GM10847 (cell line): Measurements from ENCODE around the gene SREBF1.

Source experiments
- POLR2A ChIP-seq: IDR thresholded peaks from 2 replicates; pipeline ENCODE4 v1.6.1; 2011; ENCODE audit not compliant: insufficient read length; ENCODE audit errors: extremely low read depth

Gene SREBF1

DNA sequence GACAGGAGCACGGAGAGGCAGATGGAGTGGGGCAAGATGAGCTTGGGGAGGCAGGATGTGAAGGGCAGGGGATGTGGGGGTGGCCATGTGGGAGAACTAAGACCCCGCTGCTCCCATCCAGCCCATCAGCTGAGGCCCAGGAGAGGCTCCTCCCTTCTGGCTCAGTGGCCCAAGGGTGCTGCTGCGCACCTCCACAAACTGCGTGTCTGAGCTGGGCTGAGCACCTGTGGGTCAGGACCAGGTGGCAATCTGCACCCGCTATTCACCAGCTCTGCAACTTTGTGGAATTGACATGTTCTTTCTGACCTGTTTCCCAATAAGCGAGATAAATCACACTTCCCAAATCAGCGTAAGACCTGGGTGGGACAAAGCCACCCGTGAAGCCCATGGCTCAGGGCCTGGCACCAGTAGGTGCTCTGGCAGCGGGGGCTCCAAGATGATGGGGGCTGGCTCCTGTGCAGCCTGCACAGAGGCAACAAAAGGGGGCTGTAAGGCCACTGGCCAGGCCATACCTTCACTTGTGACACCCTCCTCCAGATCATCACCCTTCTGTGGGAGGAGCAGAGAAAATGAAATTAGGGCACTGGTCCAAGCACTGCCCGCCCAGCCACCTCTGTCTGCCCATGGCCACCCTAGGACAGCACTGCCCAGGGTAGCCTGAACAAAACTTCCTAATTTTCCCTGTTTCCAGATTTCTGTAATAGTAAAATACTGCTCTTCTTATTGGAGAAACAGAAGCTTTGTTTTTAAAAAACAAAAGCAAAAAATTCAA, 11.7 kb upstream of the SREBF1 start:
- no peak for TF ChIP-seq POLR2A

DNA sequence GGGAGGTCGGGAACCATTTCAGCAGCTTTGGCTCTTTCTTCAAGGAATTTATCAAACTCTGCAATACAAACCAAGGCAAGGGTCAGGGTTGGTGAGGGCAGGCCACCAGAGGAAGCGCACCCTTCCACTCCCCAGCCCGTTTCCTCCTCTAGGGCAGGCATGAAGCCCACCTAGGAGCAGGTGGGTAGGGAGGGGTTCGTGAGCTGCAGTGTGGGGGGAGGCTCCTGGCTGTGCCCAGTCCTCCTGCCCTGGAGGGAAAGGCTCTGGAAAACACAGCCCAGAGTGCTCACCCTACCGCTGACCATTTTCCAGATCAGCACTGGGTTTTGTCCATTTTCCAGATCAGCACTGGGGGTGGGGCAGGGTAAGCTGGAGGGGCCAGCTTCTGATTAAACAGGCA, 10.9 kb upstream of the SREBF1 start:
- no peak for TF ChIP-seq POLR2A

DNA sequence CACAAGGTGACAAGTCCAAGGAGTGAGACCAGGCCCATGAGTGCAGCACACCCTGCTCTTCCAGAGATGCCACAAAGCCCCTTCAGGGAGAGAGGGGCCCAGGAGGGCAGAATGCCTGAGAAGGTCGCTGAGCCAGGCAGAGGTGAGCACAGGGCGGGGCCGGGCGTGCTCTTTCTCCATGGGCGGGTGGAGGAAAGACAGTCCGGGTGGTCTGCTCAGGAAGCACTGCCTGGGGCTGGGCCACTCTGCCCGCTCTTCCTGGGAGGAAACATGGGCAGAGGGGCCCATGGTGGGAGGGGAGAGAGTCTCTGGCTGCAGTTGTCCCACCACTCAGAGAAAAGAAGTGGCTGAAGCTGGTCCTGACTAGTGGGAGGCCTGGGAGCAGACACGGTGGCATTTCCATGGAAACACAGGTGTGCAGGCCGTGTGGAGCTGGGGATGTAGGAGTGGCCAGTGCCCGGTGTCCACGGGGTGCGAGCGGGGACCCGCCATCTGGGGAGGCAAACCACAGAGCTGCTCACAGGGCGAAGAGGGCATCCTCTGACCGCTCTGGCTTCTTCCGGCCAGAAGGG, 10.4 kb upstream of the SREBF1 start:
- no peak for TF ChIP-seq POLR2A

DNA sequence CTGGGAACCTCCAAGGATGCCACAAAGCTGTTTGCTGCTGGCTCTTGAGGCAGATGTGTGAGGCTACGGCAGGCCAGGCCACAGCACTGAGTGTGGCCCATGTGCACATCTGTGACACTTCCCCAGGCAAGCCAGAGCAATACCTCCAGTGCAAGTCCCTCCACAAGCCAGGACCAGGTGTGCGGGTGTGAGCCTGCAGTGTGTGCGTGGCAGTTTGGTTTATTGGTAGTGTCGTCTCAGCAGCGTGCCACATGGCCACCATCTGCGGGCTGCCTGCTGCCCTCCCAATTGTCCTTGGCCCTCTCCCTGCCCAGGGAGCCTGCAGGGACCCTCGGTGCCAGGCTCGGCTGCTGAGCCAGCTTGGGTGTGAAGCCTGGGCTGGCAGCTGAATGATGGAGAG, 9.9 kb upstream of the SREBF1 start:
- TF ChIP-seq POLR2A: no peak

DNA sequence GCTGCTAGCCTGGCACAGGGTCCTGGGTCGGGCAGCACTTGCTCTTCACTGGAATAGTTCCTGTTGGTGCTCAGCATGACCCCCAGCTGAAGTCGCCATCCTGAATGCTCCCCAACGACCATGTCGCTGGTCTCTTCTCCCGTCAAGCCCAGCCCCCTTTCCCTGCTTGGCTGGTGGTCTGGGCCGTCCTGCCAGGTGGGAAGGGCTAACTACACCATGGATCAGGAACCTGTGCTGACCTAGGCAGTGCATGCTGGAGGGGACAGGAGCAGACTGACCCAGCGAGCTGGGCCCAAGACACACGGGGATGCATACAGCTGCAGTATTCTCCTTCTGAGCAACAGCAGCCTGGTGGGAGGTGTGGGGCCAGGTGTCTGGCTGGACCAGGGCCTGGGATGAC, 9.2 kb upstream of the SREBF1 start:
- no peak for TF ChIP-seq POLR2A

DNA sequence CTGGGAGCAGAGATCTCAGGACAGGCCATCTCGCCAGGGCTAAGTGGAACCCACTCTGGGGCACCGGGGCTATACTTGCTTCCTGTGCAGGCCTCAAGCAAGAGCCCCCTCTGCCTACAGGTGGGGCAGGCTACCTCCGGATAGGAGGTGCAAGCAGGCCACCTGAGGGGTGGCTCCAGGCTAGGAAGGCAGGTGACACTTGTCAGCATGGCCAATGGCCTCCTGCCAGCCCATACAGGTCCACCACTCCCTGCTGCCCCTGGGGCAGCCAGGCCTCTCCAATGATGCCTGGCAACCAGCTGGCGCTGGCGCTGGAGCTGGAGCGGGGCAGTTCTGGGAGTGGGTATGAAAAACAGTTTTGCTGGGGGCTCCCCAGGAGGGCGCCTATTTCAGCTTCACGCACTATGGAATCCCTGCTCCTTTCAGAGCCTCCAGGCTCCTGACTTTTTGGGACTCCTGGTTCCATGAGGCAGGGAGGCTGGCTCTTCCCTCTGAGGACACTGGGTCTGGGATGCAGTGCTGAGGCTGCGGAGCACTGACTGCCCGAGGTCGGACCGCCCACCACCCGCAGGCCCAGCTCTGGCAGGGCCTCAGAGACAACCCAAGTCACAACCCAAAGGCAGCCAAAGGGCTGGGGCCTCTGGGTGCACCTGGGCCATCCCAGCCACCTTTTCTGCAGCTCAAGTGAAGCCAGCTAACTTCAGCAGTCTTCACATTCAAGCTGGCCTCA, 8.4 kb upstream of the SREBF1 start:
- no peak for TF ChIP-seq POLR2A

DNA sequence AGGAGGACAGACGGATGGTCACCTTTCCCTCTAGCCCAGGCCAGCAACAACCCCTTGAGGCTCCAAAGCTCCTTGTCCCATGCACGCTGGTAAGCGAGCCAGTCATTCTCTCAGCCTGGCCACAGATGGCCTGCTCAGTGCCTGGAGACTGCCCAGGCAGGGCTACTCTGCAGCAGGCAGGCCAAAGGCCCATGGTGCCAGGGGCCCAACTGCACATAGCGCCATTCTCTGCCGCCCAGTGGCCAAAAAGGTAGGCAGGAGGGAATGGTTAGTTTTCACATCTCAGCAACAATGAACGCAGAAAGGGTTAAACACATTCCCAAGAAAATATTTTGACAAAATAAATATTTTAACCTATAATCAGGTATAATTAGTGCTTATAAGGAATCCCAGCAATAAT, 7.7 kb upstream of the SREBF1 start:
- TF ChIP-seq POLR2A: no peak

DNA sequence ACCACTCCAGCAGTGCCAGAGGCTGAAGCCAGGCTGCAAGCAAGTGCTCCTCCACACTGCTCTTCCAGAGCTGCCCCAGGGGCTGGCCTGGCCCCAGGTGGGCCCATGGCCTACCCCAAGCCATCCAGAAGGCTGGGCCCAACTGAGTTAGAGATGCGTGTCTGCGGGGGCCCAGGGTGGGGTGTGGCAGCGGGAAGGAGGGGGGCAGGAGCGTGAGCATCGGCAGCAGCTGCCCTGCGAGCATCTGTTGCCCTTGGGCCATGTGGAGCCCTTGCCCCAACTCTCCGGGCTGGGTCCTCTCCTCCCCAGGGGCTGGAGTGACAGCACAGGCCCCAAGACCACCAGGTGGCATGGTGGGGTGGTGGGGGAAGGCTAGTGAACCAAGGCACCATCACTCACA, 7.3 kb upstream of the SREBF1 start:
- TF ChIP-seq POLR2A: no peak

DNA sequence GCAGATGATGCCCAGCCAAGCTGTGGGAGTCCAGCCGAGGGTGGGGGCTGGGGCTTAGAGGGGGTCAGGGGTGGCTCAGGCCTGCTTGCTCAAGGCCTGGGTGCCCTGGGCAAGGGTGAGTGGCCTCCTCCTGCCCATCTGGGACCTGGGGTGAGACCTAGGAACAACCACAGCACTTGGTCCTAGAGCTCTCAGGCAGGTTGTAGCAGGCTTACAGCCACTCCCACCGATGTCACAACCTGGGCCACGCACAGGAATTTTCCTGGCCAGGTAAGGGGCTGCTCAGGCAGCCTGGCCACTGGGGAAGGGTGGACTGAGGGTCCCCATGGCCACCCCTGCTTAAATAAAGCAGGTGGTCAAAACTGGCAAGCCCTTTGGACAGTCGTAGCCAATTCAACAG, 6.3 kb upstream of the SREBF1 start:
- no peak for TF ChIP-seq POLR2A

DNA sequence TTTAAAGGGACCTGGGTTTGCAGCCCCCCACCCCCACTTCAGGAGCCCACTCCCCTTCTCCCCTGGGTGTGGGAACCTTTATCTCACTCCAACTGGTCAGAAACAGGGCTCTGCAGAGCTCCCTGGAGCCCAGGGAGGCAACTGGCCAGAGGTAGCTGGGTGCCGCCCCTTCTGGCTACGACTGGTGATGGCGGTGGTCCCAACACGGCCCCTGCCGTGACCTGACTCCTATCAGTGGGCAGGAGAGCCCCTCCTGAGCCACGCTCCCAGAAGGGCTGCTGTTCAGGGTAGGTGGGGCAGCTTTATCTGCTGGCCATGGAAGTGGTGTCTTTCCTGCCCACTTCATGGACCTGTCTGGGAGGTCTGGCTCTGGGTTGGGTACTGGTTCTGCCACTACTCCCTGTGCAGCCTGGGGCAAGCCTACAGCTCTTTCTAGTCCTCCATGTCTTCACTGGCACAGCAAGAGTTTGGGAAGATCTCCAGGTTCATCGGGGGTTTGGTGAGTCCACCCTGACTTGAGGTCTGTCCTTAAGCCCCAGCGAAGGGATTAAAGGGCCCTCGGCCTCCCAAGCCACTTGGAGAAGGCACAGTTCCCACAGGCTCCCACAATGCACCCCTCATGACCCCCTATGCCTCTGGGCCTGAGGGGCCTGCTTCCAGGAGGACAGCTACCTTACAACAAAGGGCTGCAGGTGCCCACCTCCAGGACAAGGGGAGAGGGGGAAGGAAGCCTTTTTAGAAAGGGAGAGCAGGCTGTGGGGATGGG, 5.5 kb upstream of the SREBF1 start:
- TF ChIP-seq POLR2A: no peak

DNA sequence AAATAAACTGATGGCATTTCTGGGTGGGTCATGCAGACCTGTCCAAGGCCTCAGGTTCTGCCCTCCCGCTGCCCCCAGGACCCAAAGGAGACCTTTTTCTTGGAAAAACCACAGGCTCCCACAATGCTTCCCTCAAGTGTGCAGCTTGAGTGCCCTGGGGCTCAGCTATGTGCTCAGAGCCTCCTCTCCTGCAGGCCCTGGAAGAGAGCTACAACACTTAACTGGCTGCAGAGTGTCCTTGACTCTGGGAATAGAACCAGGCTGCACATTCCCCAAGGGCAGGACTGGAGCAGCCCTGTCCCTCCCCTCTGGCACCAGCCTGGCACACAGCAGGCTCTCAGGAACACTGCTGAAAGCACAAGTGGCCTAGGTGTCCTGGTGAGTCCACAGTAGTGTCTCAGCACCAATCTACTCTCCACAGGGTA, 4.8 kb upstream of the SREBF1 start:
- no peak for TF ChIP-seq POLR2A

DNA sequence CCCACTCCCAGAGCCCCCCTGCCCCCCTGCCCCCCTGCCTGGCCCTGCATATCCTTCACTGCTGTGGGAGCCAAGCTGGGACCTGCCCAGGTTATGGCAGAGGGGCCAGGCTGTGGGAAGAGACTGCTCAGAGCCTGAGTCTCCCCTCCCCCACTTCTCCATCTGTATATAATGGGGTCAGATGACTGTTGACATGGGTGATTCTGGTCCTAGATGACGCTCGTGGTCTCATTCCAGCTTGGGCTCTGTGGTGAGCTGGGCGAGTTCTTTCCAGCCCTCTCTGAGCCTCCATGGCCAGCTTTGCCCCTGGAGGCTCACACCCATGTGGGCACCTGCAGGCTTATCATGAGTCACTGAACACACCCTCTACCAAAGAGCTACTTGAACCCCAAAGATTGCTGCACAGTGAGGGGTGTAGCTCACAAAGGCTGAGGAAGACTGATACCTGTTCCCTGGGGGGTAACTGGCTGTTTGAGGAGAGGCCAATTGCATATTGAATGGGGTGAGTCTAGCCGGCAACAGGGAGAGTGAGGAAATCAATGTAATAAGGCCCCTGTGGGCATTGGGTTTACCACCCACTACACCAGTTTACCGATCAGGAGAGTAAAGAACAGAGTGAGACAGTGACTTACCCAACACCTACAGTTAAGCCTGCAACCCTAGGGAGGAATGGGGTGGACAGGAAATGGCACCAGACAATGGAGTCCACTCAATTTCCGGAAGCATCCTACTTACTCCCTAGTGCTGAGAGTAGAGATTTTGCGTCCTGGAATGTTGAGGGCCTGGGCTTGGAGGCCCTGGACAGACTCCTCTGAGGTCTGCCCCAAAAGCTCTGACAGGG, 4.2 kb upstream of the SREBF1 start:
- TF ChIP-seq POLR2A: no peak

DNA sequence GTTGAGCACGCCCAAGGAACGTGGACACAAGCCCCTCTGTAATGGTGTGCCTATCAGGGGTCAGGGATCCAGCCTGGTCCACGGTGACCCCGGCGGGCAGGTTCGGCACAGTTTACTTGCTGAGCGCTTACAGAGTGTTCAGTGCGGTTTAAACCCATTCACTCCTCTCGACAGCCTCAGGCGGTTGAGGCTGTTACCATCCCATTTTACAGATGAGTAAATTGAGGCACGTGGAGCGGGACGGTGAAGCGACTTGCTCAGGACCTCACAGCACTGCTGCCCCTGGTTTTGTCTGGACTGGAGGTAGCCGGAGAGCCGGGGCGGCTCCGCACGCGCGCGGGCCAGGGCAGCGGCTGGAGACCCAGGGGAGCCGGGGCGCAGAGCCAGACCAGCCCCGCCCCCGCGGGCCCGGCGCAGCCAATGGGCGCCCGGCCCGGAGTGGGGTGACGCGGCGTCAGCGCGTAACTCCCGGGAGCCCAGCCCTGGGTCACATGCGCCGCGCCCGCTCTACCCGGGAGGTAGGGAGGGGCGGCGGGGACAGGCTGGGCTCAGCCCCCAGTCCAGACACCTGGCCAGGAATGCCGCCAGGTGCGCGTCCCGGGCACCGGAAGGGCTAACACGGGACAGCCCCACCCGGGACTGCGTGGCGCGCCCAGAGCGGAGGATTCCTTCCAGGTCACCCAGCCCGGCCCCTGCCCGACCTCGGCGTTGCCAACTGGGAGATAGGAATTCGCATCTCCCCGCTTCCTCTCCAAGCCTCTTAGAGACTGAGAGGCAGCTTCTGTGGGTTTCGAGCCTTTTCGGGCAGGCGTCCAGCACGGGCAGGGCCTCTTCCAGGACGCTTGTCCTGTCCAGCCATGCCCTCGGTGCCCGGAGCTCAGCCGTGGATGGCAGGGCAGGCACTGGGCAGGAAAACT, 3.3 kb upstream of the SREBF1 start:
- peak; percentile 94 for TF ChIP-seq POLR2A
